DMS53 (cell line): ENCODE measurements around the gene C1GALT1.

Source experiments
- DNase-seq: peaks from one replicate; lab custom pipeline; 2025; lab: John Stamatoyannopoulos, UW

The C1GALT1 gene

DNA sequence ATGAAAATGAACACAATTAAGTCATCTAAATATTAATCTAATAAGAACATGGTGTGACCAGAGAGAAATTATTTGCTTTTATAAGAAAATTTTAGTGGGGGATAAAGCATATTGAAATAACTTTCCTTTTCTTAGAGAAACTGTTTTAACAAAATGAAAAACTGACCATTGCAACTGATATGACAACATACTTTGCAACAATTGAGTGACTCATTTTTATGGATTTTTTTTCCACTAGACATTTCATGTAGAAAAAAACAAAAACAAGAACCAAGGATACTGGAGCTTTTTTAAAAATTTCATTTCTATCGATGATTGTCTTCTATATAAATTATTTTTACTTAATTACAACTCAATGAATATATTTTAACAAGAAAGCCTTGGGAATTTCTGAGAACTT is 90.0 kb downstream of the C1GALT1 start:
- no peak for DNase-seq

DNA sequence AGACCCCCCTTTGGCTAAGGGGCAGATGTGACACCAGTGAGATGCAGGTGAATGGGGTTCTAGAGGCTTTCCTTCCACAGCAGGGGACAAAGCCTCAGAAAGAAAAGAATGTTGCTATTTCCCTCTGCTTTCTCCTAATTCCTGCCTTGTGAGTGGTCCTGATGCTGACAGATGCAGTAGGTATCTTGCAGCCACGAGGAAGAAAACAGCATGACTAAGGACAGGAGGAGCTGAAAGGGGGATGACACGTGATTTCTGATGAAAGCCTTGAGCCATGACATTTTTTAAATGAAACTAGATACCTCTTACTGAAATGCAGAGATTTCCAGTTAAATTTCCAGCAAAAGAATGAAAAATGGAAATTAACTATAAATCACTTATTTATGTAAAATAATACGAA is 92.4 kb downstream of the C1GALT1 start:
- no peak for DNase-seq

DNA sequence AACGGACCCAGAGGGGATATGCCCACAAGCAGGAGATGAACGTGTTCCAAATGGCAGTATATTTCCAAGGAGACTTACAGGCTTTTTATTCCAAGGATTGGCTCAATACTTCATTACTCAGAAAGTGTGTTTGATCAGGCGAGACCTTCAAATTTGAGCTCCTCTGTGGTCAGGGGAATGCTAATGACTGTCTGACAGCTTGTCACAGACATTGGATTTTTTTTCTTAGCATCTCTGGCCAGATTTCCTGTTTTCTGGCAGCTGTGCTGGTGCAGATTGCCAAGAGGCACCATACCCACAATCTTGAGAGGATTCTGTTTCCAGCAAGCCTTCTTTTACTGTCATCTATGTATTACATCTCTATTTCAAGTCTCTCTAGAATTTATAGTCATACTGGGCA is 93.8 kb downstream of the C1GALT1 start:
- DNase-seq: no peak

DNA sequence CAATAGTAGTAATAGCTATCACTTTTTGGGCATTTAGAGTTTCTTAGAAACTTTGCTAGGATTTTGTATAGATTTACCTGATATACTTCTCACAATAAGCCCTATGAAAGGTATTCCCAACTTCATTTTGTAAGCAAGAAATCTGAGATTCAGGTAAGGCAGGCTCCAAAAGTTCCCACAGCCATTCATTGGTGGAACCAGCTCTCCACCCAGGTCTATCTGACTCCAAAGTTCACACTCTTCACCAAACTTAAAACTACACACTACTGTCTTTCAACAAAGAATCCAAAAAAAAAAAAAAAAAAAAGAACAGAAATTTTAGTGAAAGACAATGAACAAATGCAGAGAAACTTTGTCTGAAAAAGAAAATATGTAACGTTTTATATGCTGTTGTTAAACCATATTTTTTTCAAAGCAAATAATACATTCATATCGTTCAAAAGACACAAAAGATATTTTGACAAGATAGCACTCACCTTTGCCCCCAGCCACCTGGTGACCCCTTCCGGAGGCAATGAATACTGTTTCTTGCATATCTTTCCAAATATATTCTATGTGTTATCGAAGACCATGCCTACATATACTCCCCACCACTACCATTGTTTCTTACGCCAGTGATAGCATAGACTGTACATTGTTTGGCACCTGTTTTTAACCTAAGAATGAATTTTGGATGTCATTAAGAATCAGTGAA is 108.2 kb downstream of the C1GALT1 start:
- DNase-seq: no peak

DNA sequence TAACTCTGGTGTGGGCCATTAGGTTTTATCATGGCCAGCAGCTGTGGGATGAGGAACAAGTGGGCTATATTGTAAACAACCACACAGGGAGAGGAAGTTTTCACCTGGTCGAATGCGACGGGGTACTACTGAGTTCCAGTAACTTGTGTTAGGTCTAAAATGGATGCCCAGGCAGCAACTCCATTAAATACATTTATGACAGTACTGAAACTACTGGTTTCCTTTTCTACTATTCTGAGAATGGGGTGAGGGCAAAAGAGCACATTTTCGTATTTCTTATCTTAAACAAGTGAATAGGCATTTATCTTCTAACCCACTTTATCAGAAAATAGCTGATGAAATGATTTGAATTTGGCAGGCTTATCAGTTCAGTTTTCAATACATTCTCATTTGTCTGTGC is 109.7 kb downstream of the C1GALT1 start:
- DNase-seq: no peak

DNA sequence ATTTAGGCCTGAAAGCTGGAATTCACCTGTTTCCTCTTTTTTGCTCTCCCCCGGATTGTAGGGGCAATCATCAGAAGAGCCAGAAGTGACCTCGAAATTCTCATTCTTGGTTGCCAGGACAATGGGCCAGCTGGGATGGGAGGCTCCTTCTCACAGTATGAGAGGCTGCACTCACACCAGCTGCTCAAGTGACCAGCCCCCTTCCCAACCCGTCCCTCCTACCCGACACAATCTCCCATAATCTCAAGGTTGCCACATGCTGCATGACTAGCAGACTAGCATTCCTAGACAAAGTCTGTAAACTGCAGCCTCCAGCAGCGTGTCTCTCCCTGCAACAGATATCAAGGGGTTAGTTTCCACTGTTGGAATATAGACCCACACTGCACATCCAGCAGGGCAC is 110.3 kb downstream of the C1GALT1 start:
- no peak for DNase-seq

DNA sequence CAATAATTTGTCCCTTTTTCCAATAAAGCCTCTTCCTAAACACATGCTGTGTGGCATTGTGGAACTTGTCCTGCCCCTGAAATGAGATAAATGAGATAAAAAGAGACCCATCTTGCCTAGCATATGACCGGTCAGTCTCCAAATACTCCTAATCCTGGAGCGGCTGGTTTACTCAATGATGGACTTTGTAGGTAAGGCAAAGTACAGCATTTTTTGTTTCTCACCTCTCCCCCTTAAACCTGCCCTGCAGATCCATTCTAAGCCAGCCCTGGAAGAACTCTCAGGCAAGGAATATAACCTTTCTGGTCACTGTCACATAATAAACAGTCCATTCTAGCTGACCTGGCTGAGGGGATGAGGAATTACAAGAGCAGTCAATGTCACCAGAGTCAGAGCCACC is 110.7 kb downstream of the C1GALT1 start:
- DNase-seq: no peak

DNA sequence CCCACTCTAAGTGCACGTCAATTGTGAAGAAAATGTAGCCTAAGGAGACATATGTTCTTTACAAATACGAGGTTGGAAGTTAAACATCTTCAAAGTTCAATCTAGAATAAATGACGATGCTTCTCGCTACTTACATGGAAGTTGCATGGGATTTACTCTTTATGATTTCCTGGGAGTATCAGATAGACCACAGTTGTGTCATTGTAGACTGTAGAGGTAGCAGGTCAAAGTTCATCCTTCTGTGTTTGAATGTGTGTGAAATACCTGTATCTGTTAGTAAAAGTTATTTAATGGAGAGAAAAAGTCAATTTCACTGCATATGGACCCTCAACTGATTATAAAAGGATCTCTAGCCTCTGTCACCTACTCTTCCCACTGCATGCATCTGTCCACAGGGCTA is 112.6 kb downstream of the C1GALT1 start:
- no peak for DNase-seq
